GM23338 (cell line): ENCODE measurements around the gene MTA1.

Experiments used
- CREB1 ChIP-seq: fragments of 250-450 bp; sonication (Bioruptor Pico); IDR thresholded peaks from 2 replicates; pipeline ENCODE4 v1.5.0; 2020; ENCODE audit warnings: low read depth, mild to moderate bottlenecking, moderate library complexity
- EZH2 ChIP-seq: fragments of 200-600 bp; sonication (generic); IDR thresholded peaks from one replicate; pipeline ENCODE4 v1.8.0; 2017; ENCODE audit warnings: antibody characterized with exemption, mild to moderate bottlenecking, low read depth; ENCODE audit not compliant: unreplicated experiment
- NANOG ChIP-seq: IDR thresholded peaks from 2 replicates; pipeline ENCODE4 v1.6.1; 2016; ENCODE audit warnings: antibody characterized with exemption, borderline replicate concordance
- POLR2AphosphoS5 ChIP-seq: IDR thresholded peaks from 2 replicates; pipeline ENCODE4 v1.6.1; 2016; ENCODE audit warnings: antibody characterized with exemption, low read depth
- TF ChIP-seq, protein P1 (sequence below), 2 experiments: fragments of 200-600 bp in 1 of 2; sonication (generic) in 1 of 2; conservative IDR thresholded peaks; 2 replicates each; pipeline versions ENCODE4 v1.5.1 to v1.6.1; 2016 to 2017; ENCODE audit warnings: antibody characterized with exemption in 2 of 2, low read depth in 2 of 2, mild to moderate bottlenecking in 2 of 2, moderate library complexity in 1 of 2

DNA sequence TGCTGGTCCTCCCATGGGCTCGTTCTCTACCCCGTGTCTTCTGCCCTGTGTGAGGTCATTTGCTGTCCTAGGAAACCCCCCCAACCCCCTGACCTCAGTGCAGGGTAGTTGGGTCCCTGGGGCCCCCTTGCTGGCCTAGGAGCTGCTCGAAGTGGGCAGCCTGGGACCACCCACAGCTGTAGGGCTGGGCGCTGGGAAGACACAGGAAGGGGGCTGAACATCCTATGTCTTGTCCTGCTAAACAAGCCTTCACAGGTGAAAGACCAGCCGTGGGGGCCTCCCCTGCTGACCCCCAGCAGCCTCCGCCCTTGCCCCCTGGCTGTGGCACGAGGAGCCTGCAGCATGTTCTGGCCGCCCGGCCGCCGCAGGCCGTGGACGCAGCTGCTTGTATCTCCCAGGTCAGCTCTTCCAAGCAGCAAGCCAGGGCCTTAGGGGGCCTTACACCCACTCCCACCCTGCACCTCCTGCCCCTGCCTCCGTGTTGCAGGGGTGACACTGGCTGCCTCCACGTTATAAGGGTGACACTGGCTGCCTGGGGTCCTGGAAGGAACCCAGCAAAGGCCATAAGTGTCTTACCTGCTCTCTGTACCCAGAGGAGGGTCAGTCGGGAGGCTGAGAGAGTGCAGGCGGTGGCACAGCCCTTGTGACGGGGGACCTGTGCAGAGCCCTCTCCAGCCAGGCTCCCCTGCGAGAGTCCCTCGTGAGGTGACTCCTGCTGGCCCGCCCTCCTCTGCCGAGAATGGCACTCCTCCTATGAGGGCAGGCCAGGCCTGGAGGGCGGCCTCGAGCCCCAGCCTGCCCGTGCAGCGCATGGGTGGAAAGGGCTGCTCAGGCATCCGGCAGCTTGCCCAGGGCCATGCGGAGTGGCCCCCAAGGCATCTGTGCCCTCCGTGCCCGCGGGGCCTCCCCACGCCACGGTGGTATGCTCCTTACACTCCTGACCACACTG, 32.8 kb upstream of the MTA1 start:
- TF ChIP-seq, protein P1, sequence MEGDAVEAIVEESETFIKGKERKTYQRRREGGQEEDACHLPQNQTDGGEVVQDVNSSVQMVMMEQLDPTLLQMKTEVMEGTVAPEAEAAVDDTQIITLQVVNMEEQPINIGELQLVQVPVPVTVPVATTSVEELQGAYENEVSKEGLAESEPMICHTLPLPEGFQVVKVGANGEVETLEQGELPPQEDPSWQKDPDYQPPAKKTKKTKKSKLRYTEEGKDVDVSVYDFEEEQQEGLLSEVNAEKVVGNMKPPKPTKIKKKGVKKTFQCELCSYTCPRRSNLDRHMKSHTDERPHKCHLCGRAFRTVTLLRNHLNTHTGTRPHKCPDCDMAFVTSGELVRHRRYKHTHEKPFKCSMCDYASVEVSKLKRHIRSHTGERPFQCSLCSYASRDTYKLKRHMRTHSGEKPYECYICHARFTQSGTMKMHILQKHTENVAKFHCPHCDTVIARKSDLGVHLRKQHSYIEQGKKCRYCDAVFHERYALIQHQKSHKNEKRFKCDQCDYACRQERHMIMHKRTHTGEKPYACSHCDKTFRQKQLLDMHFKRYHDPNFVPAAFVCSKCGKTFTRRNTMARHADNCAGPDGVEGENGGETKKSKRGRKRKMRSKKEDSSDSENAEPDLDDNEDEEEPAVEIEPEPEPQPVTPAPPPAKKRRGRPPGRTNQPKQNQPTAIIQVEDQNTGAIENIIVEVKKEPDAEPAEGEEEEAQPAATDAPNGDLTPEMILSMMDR (conservative IDR thresholded peaks at IDR 0.05; ENCODE audit: low read depth in 2 of 2), result no peak
- TF ChIP-seq CREB1 (CRISPR knock-in tag) (no peak), POLR2AphosphoS5 (no peak), NANOG (no peak), EZH2 (no peak)
